ENCODE data around the gene GALNT16.
"Not testable (repeated sequence)": the region's sequence is repeated elsewhere in the genome, so short reads cannot be mapped to it uniquely, and the experiment has no call there.

The GALNT16 gene

GRCh38 chr14:69259527-69260189 lies at the start of gene GALNT16:
GALNT16 (plus strand) TSS chr14:69260158; CDS start chr14:69260291, 133 bp downstream.
- DNase-seq, result no peak

- DNase-seq, result no peak
Measured at GRCh38 chr14:69214393-69214792, 45.6 kb upstream of the GALNT16 start.

GRCh38 chr14:69217663-69218062 lies 42.3 kb upstream of the GALNT16 start:
- DNase-seq, result not testable (repeated sequence)

- no peak for DNase-seq
Measured at GRCh38 chr14:69224946-69225345, 35.0 kb upstream of the GALNT16 start.

GRCh38 chr14:69226178-69226577 lies 33.8 kb upstream of the GALNT16 start:
- no peak for DNase-seq

GRCh38 chr14:69226736-69227135 lies 33.2 kb upstream of the GALNT16 start:
- DNase-seq, result no peak

- no peak for DNase-seq
Measured at GRCh38 chr14:69231486-69231885, 28.5 kb upstream of the GALNT16 start.

- DNase-seq, result no peak
Measured at GRCh38 chr14:69232388-69232787, 27.6 kb upstream of the GALNT16 start.

- DNase-seq, result no peak
Measured at GRCh38 chr14:69234106-69234505, 25.9 kb upstream of the GALNT16 start.

GRCh38 chr14:69235708-69236107 lies 24.2 kb upstream of the GALNT16 start:
- DNase-seq, result no peak

GRCh38 chr14:69237142-69237541 lies 22.8 kb upstream of the GALNT16 start:
- no peak for DNase-seq

GRCh38 chr14:69237584-69237983 lies 22.4 kb upstream of the GALNT16 start:
- DNase-seq, result no peak

GRCh38 chr14:69238883-69239282 lies 21.1 kb upstream of the GALNT16 start:
- no peak for DNase-seq

GRCh38 chr14:69240527-69241173 lies 19.3 kb upstream of the GALNT16 start:
- no peak for DNase-seq

- no peak for DNase-seq
Measured at GRCh38 chr14:69241577-69241976, 18.4 kb upstream of the GALNT16 start.

GRCh38 chr14:69242311-69243224 lies 17.4 kb upstream of the GALNT16 start:
- DNase-seq, result peak; percentile 57 to 69

- DNase-seq, result no peak
Measured at GRCh38 chr14:69244946-69245345, 15.0 kb upstream of the GALNT16 start.

- DNase-seq, result no peak
Measured at GRCh38 chr14:69246331-69246730, 13.6 kb upstream of the GALNT16 start.

GRCh38 chr14:69247676-69248440 lies 12.1 kb upstream of the GALNT16 start:
- no peak for DNase-seq

- DNase-seq, result no peak
Measured at GRCh38 chr14:69249603-69250002, 10.4 kb upstream of the GALNT16 start.

GRCh38 chr14:69252851-69253250 lies 7.1 kb upstream of the GALNT16 start:
- no peak for DNase-seq

GRCh38 chr14:69259168-69259526 lies 811 bp upstream of the GALNT16 start:
- DNase-seq, result no peak

All from CD4-positive, alpha-beta T cell treated with Interferon alpha-2 for 1 hour (primary cell).